HG02870 (cell line): ENCODE results near the gene TMEM86B.

Experiments used
- ATAC-seq: cut with Tn5 transposase; IDR thresholded peaks from one replicate; pipeline ENCODE4 v1.9.1; 2021; ENCODE audit warnings: mild to moderate bottlenecking, moderate library complexity; ENCODE audit not compliant: unreplicated experiment

Gene TMEM86B, protein sequence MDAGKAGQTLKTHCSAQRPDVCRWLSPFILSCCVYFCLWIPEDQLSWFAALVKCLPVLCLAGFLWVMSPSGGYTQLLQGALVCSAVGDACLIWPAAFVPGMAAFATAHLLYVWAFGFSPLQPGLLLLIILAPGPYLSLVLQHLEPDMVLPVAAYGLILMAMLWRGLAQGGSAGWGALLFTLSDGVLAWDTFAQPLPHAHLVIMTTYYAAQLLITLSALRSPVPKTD

DNA sequence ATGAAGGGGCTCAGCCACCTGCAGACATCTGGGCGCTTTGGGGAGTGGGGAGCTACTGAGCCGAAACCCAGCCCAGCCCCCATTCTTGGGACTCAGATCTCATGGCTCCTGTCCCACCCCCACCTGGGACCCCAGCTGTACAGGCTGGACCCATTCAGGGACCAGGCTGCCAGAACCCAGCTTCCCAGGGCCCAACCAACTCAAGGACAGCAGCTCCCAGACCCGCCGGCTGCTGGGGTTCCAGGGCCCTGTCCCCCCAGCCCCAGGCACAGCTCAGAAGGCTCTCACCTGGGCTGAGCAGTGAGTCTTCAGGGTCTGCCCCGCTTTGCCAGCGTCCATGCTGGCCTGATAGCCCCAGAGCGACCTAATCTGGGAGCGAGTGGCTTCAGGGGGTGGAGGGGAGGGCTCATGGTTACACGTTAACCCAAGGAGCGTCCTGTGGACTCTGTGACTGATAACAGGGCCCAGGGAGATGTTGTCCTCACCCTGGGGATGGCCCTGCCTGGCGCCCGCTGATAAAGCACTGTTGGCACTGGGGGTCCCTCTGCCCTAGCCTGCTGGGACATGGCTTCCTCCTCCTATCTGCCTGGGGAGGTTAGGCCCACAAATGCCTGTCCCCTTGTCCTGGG, at the start of gene TMEM86B:
Gene TMEM86B (minus strand): TSS at position 361 of the 629 bp plus-strand sequence. CDS start 22 bp downstream, at position 339.
- no peak for ATAC-seq

- no peak for ATAC-seq
Observed at GRCh38 chr19:55277494-55277893, 48.9 kb upstream of the TMEM86B start.

DNA sequence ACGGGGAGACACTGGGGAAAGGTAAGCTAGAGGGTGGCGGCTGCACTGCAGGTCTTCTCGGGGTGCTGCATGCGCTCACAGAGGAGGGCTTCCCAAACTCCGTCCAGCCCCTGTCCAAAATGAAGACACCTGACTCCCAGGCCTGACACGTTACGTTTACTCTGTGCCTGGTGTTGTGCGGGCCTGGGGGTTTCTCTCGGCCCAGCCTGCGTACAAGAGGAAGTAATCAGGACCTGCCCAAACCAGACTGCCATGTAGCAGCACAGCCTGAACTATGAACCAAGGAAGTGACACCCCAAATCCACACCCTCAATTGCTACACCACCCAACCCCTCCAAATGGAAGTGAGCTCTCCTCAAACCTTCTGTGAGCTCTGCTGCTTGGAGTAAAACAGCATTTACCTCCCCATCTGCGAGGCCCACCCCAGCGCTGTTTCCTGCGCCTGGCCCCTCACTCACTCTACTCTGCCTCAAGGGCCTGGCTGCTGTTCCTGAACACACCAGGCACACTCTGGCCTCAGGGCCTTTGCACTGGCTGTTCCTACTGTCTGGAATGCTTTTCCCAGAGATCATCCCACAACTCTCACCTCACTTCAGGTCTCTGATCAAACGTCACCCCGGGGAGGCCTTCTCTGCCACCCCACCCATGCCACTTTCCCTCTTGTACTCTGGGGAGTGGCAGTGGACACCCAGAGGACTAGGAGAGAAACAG, 48.3 kb upstream of the TMEM86B start:
- ATAC-seq: no peak

GRCh38 chr19:55275851-55276719, 47.5 kb upstream of the TMEM86B start:
- peak; percentile 53 for ATAC-seq

DNA sequence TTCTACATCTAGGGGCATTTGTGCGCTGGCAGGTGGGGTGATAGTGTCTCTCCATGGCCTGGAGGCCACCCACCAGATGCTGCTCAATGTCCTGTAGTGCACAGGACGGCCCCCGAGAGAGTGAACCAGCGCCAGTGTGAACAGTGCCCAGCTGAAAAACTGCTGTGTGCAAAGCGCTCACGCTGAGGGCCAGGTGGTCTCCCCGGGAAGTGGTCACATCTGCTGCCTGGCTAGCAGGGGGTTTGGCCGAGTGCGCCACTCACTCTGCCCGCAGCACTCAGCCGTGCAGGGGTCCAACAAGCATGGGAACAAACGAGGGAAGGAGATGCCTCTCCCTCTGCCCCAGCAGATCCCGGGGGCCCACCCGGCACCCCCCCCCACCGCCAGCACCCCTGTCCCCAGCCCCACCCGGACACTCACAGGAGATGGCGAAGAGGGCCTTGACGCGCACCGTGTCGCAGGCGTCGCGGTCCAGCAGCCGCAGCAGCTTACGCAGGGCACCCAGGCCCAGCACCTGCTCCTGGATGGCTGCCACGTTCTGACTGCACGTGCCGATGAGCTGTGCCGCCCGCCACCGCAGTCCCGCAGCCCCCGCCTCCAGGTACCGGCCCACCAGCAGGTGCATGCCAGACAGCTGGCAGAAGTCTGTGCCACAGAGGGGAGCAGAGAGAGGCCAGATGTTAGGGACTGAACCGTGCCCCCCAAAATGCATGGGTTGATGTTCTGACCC, 45.6 kb upstream of the TMEM86B start:
- no peak for ATAC-seq

DNA sequence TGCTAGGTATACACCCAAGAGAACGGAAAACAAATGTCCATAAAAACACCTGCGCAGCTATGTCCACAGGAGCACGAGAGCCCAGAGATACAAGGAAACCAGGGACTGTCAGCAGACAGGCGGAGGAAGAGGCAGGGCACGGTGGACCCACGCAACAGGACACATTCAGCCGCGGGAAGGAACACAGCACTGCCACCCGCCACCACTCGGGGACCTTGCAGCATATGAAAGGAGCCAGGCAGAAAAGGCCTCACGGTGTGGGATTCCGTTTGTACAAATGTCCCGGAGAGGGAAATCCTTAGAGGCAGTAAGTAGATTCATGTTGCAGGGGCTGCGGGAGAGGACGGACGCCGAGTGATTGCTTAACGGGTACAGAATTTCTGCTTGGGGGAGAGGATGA, 43.6 kb upstream of the TMEM86B start:
- ATAC-seq: no peak

- ATAC-seq: no peak
Observed at GRCh38 chr19:55270172-55270942, 41.8 kb upstream of the TMEM86B start.

DNA sequence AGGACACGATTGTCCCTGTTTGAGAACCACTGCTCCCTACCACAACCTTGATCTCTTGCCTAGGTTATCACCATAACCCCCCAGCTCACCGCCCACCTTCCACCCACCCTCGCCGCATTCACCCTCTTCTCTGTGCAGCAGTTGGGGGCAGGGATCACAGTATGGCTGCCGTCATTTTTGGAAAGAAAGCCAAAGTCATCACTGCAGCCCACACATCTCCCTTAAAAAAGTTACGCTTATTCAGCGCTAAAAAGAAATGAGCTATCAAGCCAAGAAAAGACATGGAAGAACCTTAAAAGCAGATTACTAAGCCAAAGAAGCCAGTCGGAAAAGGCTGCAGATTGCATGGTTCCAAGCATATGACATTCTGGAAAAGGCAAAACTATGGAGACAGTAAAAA, 40.7 kb upstream of the TMEM86B start:
- no peak for ATAC-seq

GRCh38 chr19:55266840-55267239, 38.3 kb upstream of the TMEM86B start:
- no peak for ATAC-seq

DNA sequence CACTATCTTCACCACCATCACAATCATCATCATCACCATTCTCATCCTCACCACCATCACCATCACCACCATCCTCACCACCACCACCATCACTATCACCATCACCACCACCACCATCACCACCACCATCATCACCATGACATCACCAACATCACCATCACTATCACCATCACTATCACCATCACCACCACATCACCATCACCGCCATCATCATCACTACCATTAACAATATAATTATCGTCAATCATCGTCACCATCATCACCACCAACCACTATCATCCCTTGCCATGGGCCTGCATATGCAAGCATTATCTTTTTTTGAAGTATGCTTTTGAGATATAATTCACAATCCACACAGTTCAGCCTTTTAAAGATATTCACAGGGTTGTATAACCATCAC, 37.8 kb upstream of the TMEM86B start:
- no peak for ATAC-seq

- no peak for ATAC-seq
Observed at GRCh38 chr19:55265723-55266386, 37.3 kb upstream of the TMEM86B start.

DNA sequence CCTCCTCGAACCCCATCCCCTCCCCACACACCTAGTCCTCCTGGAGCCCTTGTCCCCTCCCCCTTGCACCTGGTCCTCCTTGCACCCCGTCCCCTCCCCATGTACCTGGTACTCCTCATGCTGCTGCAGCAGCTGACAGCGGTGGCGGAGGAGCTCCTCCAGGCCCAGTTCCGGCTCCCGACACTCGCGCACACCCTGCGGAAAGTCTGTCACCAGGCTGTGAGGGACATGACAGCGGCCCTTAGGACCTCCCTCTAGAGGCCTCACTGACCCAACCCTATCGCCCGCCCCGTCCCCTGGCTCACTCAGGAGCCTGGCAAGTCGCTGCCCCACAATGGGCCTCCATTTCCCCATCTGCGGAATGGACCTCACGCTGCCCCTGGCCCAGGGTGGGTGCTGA, 36.6 kb upstream of the TMEM86B start:
- no peak for ATAC-seq

DNA sequence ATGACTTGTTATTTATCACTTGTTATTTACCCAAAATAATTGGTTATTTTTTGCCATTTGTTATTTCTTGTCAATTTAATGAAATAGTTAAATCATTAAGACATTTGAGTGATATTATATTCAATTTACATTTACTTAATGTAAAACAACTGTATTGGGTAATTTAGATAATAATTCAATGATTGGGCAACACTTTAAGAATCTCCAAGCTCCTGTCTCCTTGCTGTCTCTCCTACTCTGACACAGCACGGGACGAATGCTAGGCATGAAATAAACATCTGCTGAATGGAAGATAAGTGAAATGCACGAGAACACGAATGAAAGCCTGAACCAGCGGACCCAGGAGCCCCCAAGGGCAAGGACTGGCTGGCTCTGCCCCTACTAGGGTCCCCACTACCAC, 36.0 kb upstream of the TMEM86B start:
- ATAC-seq: no peak

DNA sequence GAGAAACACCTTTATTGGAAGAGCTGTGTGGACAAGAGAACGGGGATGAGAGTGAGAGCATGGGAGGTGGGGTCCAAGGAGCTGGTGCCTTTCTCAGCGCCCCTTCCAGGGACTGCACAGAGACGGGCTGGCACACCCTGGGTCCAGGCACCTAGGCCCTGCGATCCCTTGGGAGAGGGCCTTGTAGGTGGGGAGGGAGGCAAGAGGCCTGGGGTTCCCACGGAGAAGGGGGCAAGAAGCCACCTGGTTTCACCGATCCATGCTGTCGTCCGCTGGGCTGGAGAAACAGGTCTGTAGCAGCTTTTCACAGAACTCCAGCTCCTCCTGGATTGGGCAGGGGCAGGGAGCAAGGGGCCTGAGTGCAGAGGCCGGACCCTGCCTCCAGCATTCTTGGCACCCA, 33.8 kb upstream of the TMEM86B start:
- ATAC-seq: no peak

DNA sequence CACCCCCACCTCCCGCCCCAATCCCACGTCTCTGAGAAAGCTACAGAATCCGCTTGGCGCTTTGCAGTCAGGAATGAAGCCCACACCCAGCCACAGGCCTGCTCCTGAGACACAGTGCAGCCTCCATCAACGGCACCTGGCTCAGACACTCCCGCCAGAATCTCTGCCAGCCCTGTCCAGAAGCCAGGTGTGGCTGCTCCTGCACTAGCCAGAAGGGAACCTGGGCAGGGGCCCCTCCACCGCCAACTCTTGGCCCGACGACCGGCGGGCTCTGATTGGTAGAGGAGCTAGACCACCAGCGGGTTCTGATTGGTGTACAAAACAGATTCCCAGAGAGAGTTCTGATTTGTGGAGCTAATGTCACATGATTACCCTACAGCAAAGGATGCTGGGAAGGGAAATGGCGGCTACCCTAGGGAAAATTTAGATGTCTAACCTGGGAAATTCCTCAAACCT, 33.1 kb upstream of the TMEM86B start:
- no peak for ATAC-seq

DNA sequence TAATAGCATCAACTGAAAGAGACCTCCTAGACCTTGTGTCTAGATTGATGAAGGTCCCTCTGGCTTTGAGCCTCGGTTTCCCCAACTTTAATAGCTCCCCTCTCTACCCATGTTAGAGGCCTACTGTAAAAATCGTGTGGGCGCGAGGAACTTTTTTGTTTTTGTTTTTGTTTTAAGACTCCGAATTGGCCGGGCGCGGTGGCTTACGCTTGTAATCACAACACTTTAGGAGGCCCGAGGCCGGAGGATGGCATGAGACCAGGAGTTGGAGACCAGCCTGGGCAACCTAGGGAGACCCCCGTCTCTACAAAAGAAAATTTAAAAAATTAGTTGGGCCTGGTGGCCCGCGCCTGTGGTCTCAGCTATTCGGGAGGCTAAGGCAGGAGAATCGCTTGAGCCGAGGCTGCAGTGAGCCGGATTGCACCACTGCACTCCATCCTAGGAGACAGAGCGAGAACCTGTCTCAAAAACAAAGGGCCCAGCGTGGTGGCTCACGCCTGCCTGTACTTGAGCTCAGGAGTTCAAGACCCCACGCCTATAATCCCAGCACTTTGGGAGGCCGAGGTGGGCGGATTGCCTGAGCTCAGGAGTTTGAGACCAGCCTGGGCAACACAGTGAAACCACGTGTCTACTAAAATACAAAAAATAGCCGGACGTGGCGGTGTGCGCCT, 31.1 kb upstream of the TMEM86B start:
- no peak for ATAC-seq

DNA sequence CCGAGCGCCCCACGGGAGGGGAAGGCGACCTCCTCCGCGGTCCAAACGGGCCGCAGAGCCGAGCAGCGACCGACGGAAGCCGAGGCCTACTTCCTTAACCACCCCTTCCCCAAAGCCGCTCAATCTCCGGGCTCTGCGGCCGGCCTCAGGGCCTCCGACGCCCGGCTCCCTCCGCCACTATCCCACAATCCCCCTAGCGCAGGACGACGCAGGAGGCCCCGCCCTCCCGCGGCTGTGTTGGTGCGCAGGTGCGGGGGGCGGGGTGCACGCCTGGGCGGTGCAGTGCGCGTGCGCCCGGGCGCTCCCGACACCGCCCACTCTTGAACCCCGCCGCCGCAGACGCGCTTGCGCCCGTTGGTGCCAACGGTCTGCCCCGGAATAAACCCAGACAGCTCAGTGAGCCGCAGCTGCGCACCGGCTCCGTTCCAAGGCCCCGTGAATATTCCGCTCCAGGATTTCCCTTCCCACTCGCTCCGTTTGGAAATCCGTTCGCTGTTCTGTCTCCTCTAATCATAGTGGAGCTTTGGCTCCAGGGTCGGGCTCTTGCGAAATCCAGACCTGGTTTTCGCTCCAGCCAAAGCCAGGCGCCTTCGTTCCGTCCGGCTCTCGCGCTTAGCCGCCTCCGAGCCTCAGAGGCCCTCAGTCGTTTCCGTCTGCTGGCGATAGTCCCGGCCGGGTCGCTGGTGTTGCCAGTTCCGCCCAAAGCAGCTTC, 30.4 kb upstream of the TMEM86B start, which contains the start of gene PPP6R1:
Gene PPP6R1 (minus strand): TSS at position 190 of the 712 bp plus-strand sequence. CDS start 11,914 bp downstream, outside the sequence.
- ATAC-seq: peak; percentile 62

DNA sequence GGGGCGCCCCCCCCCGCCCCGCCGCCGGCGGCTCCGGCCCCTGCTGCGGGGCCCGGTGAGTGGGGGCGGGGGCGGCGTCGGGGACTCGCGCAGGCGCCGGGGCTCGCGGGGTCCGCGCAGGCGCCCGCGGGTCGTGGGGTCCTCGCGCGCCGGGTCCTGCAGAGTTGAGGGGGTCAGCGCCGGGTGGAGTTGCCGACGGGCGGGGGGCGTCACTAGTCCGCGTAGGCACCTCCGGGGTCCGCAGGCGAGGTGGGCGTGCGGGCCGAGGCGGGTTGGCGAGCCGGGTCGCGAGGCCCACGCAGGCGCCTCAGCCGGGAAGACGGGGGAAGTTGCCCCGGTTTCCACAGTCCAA, 29.9 kb upstream of the TMEM86B start:
- ATAC-seq: peak; percentile 2
